SK-N-SH (cell line): Measurements from ENCODE around the gene STARD13.

ENCODE experiments used
- CHD2 ChIP-seq: fragments of 150-350 bp; IDR thresholded peaks from 2 replicates; pipeline ENCODE4 v1.6.1; 2018; ENCODE audit warnings: low read length; ENCODE audit not compliant: partially characterized antibody
- EP300 ChIP-seq, 2 experiments: IDR thresholded peaks; 2 replicates each; pipeline versions ENCODE4 v1.4.0 to v1.6.1; 2012; ENCODE audit warnings: borderline replicate concordance in 1 of 2, low read depth in 1 of 2, low read length in 1 of 2
- FOXM1 ChIP-seq: IDR thresholded peaks from 2 replicates; pipeline ENCODE4 v1.4.0; 2012; ENCODE audit warnings: low read depth, mild to moderate bottlenecking
- MAX ChIP-seq: IDR thresholded peaks from 2 replicates; pipeline ENCODE4 v1.4.0; 2012; ENCODE audit warnings: low read depth
- SIN3A ChIP-seq: IDR thresholded peaks from 2 replicates; pipeline ENCODE4 v1.6.1; 2012; ENCODE audit warnings: low read depth, mild to moderate bottlenecking, low read length, moderate library complexity, borderline replicate concordance
- TF ChIP-seq, protein P1 (sequence below): fragments of 200-600 bp; sonication (generic); IDR thresholded peaks from 2 replicates; pipeline ENCODE4 v1.6.1; 2017; ENCODE audit warnings: antibody characterized with exemption, mild to moderate bottlenecking, moderate library complexity
- TF ChIP-seq, protein P2 (sequence below): fragments of 150-350 bp; IDR thresholded peaks from 2 replicates; pipeline ENCODE4 v1.6.1; 2017; ENCODE audit warnings: antibody characterized with exemption, low read length, low read depth, borderline replicate concordance
- TF ChIP-seq, protein P3 (sequence below): IDR thresholded peaks from 2 replicates; pipeline ENCODE4 v1.6.1; 2012; ENCODE audit warnings: mild to moderate bottlenecking, low read depth, low read length, moderate library complexity

- TF ChIP-seq, protein P1, sequence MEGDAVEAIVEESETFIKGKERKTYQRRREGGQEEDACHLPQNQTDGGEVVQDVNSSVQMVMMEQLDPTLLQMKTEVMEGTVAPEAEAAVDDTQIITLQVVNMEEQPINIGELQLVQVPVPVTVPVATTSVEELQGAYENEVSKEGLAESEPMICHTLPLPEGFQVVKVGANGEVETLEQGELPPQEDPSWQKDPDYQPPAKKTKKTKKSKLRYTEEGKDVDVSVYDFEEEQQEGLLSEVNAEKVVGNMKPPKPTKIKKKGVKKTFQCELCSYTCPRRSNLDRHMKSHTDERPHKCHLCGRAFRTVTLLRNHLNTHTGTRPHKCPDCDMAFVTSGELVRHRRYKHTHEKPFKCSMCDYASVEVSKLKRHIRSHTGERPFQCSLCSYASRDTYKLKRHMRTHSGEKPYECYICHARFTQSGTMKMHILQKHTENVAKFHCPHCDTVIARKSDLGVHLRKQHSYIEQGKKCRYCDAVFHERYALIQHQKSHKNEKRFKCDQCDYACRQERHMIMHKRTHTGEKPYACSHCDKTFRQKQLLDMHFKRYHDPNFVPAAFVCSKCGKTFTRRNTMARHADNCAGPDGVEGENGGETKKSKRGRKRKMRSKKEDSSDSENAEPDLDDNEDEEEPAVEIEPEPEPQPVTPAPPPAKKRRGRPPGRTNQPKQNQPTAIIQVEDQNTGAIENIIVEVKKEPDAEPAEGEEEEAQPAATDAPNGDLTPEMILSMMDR = no peak
- TF ChIP-seq EP300 (IDR thresholded peaks at IDR 0.05; ENCODE audit: borderline replicate concordance in 1 of 2, low read depth in 1 of 2, low read length in 1 of 2) (no peak), FOXM1 (no peak), SIN3A (no peak), MAX (no peak), CHD2 (no peak)
- TF ChIP-seq, protein P2, sequence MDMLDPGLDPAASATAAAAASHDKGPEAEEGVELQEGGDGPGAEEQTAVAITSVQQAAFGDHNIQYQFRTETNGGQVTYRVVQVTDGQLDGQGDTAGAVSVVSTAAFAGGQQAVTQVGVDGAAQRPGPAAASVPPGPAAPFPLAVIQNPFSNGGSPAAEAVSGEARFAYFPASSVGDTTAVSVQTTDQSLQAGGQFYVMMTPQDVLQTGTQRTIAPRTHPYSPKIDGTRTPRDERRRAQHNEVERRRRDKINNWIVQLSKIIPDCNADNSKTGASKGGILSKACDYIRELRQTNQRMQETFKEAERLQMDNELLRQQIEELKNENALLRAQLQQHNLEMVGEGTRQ = no peak
- TF ChIP-seq, protein P3, sequence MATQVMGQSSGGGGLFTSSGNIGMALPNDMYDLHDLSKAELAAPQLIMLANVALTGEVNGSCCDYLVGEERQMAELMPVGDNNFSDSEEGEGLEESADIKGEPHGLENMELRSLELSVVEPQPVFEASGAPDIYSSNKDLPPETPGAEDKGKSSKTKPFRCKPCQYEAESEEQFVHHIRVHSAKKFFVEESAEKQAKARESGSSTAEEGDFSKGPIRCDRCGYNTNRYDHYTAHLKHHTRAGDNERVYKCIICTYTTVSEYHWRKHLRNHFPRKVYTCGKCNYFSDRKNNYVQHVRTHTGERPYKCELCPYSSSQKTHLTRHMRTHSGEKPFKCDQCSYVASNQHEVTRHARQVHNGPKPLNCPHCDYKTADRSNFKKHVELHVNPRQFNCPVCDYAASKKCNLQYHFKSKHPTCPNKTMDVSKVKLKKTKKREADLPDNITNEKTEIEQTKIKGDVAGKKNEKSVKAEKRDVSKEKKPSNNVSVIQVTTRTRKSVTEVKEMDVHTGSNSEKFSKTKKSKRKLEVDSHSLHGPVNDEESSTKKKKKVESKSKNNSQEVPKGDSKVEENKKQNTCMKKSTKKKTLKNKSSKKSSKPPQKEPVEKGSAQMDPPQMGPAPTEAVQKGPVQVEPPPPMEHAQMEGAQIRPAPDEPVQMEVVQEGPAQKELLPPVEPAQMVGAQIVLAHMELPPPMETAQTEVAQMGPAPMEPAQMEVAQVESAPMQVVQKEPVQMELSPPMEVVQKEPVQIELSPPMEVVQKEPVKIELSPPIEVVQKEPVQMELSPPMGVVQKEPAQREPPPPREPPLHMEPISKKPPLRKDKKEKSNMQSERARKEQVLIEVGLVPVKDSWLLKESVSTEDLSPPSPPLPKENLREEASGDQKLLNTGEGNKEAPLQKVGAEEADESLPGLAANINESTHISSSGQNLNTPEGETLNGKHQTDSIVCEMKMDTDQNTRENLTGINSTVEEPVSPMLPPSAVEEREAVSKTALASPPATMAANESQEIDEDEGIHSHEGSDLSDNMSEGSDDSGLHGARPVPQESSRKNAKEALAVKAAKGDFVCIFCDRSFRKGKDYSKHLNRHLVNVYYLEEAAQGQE = no peak
These were observed 207.3 kb downstream of the STARD13 start for GRCh38 chr13:33078263-33078662.
